HG03378 (cell line): ENCODE measurements around the gene THRA.

Experiments used
- ATAC-seq: cut with Tn5 transposase; IDR thresholded peaks from one replicate; pipeline ENCODE4 v1.9.1; 2021; ENCODE audit warnings: mild to moderate bottlenecking, moderate library complexity; ENCODE audit not compliant: unreplicated experiment

The THRA gene

DNA sequence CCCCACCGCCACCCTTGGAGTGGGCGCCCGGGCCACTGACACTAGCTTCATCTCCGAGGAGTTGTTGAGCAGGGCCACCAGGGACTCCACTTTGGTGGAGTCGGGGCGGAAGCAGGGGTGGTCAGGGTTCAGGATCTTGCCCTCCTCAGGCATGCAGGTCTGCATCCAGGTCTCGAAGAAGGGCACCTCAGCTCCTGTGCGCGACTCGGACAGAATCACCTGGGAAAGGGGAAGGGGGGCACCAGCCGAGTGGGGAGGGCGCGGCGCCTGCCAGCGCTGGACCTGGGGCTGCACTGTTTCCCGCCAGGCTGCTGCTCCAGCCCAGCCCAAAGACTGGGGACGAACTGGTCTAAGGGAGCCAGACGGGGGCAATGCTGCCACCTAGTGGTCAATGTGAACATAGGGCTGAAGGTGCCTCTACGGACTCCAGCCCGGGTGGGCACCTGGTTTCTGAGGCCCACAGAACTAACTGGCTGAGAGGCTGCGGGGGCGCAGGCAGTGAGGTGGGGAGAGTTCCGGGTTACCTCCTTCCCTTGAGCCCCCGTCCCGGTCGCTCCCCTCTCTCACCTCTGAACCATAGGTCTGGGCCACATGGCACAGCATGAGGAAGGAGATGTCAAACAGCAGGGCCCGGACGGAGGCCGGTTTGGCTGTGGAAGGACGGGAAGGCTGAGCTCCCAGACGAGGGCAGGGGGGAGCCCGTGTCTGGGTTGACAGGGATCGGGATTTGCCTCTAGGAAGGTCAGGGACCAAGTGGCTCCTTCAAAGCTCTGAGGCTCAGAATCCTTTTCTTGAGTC is 35.8 kb upstream of the THRA start:
- no peak for ATAC-seq

DNA sequence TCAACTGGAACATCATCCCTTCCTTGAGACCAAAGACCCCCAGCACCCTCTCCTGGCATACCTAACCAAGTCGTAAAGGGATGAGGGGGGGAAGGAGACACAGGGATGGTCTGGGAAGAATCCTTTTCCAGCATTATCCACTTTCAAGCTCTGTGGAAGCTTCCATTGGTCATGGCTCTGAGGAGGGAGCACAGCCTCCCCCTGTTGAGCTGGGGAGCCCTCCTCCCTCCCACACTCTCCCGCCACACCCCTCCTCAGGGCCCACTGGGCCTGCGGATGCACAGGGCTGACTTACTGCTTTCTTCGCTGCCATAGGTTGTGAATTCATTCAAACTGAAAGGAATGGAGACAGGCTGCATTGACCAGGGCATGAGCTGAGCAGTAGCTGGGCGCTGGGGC is 35.2 kb upstream of the THRA start:
- no peak for ATAC-seq

DNA sequence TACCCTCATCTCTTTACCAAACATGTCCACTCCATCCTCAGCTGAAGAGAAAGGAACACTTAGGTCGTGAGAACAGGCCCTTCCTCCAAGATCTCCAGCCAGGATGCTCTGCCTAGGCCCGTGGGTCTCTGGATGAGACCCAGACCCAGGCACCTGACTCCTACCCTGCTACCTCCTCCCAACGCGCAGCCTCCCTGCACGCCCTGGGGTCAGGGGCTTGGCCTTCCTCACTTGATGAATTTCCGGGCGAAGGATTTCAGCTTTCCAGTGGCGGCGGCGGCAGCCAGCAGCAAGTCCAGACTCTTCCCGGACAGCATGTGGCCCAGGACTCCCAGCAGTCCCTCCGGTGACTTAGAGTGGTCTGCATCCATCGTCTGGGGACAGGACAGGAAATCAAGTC is 34.2 kb upstream of the THRA start:
- ATAC-seq: no peak

DNA sequence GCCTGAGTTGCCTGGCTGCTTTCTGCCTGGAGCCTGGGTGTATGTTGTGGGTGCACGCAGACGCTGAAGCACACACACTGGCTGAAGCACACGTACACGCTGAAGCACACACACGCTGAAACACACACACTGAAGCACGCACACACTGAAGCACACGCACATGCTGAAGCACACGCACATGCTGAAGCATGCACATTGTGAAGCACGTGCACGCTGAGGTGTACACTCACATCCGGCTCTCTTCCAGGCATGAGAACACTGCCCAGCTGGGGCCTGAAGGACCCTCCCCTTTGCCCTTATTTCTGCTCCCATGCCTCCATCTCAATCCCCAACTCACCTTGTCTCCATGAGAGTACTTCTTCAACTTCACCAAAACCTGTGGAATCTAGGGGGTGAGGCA is 31.1 kb upstream of the THRA start:
- no peak for ATAC-seq

DNA sequence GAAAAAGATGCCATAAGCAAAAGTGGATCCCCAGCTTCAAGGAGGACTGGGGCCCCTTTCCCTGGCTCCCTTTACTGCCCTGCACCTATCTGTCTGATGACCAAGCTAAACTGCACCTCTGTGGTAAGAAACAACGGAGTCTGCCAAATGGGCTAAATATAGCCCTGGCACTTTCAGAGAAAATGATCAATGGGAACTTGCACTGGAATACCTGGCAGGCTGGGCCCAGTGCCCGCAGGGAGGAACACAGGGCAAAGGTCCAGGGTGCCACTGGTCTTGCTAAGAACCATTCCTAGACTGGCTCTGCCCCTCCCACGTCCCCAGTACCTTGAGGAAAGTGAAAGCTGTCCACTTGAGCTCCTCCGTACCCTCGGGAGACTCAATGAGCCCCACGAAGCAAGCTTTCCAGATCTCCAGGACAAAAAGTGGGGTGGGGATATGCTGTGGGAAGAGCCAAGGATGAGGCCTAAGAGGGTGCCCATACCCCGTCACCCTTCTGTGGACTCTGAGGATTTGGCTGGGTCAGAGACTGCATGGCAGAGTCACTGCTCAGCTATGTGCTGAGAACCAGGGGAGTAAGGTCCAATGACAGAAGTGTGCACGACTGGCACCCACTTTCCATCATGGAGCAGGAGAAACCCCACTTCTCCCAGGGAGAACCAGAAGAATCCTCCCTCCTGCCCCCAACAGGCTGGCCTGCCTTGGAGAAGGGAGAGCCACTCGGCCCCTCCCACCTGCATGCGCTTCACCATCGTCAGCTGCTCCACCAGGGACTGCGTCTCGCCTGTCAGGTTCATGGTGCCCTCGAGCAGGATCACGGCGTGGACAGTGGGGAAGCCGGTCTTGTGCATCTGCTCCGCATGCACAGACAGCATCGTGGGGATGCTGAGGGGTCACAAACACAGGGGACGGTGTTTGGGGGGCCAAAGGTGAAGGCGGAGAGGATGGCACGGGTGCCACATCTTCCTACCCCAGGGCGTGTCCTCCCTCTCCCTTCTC is 30.1 kb upstream of the THRA start:
- no peak for ATAC-seq

DNA sequence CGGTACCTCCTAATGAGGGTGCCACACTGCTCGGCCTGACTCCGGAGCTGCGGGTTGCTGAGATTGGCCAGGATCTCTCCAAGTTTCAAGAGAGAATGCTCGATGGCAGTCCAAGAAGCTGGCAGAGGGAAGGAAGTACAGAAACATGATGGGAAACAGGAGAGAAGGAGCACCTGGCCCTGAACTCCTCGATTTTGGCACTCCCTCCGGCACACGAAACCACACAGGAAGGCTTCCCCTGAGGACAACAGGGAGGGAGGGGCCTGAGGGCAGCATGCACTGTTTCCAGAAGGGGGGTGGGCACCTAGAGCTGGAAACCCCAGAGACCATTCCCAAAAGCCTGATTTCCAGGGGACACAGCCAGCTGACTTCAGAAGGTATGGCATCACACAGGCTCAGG is 29.4 kb upstream of the THRA start:
- no peak for ATAC-seq

DNA sequence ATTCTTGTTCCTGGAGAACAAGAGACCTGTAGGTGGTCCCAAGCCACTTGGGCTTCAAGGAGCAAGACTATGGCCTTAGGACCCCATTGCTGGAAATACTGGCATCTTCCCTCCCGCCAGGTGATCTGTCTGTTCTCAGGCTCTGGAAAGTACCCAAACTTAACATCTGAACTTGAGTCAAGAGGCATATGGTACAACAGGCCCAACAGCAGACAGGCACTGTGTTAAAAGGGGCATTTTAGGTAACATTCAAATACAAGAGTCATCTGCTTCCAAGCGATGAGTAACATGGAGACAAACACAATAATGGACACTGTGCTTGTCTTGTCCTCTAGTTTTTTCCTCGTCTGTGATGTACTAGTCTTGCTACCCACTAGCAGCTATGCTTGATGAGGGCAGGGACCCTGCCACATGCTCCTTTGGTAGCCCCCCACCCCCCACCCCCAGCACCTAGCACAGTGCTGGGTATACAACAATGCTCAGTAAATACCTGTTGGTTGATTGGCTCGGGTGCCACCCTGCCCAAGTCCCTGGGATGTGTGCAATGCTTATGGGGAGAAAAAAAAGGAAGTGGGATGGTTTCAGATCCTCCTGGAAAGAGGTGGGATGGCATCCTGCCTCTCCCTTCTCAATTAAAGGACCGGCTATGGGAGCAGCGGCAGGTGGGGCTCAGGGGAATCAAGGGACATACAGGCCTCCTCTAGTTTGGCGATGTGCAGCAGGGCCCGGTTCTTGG is 28.2 kb upstream of the THRA start:
- ATAC-seq: no peak

DNA sequence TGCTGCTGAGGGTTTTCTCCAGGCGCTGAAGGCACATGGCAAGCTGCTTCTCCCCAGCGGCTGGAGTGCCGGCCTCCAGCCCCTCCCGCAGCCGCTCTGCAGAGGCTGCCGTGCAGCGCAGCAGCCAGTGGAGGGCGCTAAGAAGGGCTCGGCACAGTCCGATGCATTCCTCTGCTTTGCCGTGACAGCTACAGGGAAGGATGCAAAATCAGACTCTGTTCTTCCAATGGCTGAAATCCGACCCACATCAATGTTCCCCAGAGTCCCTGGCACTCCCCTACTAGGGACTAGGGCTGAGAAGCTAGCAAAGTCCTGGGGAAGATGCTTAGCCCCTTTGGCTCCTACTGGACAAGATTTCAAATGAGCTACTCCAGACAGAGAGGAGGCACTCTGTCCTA is 27.6 kb upstream of the THRA start:
- no peak for ATAC-seq

DNA sequence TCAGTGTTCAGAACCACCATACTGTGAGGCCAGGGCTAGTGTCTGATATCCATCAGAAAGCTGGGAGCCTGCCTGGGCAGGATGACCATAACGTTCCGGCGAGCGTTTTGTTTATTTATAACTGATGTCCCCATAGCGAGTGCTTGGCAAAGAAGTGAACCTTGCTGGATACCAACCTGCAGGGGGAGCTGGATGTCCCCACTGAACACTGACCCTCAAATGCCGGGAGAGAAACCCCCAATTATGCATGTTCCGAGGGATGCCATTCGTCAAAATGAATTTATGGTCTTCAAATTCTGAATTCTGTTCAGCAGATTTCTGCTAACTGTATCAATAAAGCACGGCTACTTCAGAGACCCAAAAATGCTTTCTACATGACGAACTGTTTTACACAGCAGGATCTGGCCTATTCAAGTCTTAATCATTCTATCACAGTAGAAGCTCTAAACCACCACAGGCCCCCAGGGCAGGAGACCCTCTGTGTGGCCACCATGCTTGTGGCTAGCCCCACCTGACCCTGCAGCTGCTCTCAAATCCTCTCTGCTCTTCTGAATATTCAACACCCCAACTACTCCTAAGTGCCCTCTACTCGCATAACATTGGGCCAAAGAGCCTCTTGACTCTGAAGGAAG is 23.8 kb upstream of the THRA start:
- ATAC-seq: no peak

DNA sequence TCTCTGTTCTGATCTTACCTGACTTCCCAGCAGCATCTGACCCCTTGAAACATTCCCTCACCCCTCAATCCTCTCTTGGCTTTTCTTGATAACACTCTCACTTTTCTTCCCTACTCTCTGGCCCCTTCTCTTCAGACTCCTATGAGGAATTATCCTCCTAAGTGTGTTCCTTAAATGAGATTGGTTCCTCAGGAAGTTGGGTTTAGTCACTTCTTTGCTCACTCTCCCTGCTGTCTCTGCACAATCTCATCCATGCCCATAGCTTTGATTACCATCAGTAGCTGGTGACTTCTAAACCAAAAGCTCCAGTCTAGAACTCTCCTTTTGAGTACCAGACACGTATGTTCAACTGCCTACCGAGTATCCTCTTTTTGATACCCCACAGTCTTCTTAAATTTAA is 21.6 kb upstream of the THRA start:
- ATAC-seq: no peak

DNA sequence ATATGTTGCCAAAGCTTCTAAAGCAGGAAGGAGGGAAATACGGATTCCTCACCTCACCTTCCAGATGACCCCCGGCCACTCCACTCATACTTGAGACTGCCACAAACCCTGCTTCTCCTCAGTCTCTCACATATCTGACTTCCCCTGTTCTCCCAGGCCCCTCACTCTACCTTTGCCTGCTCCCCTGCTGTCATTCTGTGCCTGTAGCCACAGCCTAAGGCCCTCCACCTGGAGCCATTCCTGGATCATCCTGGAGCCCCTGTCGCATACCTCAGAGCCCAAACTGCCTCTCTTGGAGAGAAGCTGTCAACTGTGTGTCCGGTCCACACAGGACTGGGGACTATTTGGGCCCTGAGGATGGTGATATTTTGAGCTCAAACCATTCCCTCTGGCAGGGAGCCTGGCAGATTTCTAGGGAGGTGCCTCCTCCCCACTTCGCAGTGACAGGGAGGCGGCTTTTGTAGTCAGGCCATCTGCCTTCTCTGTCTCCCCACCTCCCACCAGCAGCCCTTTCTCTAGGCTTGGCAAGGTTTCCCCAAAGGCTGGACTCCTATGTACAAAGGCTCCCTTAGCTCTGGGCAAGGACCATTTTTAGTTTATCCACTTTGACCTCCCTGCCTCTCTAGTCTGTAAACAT is 6.3 kb upstream of the THRA start:
- no peak for ATAC-seq

DNA sequence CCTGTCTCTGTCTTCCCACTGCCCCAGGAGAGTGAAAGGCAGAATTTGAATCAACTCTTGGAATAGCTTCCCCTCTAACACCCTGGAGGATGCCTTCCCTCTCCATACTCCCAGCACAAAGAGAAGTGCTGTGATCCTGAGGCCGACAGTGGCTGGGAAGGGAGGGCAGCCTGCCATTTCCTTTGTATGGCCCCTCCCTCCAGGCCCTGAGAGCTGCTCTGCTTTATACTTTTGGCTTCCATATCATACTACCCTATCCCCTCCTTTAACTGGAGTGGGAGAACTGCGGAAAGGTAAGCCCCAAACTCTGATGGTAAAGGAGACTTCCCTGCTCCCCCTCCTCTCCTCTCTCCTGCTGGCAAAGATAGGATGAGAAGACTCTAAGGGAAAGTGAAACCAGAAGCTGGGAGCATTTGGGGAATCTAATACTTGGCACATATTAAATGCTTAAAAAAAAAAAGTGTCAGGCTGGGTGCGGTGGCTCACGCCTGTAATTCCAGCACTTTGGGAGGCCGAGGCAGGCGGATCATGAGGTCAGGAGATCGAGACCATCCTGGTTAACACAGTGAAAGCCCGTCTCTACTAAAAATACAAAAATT is 4.5 kb upstream of the THRA start:
- ATAC-seq: no peak

DNA sequence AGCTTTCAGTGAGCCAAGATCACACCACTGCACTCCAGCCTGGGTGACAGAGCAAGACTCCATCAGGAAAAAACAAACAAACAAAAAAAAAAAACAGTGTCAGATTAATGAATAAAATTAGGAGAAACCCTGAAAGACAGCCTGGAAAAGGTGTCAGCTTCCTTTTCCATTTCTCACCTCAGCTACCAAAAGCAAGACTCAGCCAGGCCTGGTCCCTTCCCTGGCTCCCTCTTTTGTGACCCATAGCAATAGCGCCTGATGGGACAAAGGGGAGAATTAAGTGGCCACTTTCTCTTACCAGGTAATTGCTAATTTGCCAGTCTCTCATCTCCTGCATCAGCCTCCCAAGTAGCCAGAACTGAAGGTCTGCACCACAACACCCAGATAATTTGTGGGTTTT is 3.9 kb upstream of the THRA start:
- no peak for ATAC-seq

DNA sequence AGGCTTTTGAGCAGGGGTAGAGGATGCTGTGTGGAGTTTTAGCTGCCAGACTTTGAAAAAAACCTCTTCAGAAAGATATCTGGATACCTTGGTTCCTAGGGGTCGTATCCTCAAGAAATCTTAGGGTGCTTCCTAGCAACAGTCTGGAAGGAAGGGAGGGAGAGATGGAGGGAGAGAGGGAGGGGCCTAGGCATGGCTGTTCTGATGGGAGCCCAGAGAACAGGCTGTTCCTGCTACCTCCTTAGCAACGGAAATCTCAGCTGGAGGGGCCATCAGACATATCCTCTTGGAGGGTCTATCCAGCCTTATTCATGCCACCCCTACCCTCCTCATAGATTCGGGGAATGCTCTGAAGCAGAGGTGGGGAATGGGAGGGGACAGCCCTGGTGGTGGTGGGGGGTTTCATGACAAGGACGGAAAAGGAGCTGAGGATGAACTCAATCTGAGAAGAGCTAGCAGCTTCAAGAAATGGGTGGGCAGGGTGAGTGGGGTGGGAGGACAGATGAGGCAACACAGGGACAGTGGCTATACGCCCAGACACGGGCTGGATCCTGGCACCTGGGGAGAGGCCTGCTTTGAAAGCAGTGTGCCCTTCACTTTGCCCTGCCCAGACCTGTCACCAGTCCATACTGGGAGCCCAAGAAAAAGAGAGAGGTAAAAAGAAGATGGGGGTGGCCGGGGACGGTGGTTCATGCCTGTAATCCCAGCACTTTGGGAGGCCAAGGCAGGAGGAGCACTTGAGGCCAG is 2.9 kb upstream of the THRA start:
- no peak for ATAC-seq

DNA sequence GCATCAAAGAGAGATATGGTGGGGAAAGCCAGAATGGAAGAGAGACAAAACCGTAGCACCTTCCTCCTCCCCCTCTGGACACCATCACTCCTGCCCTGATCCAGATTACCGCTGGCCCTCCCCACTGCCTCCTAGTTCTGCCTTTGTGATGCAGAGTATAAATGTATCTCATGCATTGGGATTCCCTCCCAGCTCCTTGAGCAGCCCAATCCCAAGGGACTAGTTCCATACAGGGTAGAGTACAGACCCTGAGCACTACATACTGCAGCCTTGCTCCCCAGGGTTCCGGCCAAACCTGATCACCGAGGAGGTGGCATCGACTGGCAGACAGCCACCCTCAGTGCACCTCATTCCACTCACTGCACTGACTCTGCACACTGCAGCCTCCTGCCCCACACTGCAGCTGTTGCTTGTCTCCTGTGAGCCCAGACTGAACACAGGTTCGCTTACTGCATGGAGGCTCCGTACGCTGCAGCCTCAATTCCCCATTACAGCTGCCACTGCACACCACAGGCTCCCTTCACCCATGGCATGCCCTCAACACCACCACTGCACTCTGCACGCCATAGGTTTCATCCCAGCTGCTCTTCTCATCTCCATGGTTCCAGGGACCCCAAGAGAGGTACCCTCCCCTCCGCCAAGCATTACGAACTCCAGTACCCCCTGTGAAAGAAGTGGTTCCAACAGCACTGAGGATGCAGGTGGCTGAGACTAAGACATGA is 1.7 kb upstream of the THRA start:
- no peak for ATAC-seq

DNA sequence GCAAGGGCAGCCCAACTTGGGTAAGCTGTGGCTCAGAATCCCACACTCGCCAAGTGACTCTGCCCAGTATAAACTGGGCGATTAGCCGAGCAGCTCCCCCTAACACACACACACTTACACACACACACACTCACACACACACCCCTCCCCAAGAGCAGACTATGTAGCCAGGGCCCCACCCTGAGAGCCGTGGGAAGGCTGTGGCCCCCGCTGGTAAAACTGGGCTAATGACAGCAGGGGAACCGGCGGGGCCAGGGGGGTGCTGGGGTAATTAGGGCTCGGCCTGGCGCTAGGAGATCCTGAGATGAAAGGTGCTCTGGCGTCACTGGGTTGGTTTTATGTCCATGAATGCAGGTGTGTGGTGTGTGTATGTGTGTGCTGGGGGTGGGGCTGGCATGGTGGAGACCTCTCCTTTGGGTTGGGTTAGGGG is 1.1 kb upstream of the THRA start:
- ATAC-seq: no peak

DNA sequence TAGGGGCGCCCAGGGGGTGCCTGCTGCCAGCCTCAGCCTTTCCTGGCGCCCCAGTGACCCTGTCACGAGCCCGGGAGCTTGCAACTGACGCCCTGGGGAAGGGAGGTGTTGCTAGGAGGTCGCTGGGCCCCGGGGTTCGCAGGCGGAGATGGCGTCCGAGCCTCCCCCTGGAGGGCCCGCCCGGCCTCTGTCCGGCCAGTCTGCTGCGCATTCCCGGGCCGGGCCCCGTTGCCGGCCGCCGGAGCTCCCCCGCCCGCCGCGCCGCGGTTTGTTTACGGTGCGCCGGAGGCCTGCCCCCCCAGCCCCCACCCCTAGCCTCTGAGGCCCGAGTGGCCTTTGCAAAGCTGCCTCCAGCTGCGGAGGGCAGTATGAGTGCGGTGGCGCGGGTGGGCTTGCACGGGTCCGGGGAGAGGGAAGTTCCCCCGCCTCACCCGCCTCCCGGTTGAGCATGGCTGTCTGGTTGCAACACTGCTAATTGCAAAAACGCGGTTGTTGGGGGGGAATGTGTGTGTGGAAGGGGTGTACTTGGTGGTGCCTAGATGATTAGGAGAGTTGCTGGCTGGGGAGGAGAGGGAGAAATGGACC is 514 bp downstream of the THRA start:
- ATAC-seq: no peak

DNA sequence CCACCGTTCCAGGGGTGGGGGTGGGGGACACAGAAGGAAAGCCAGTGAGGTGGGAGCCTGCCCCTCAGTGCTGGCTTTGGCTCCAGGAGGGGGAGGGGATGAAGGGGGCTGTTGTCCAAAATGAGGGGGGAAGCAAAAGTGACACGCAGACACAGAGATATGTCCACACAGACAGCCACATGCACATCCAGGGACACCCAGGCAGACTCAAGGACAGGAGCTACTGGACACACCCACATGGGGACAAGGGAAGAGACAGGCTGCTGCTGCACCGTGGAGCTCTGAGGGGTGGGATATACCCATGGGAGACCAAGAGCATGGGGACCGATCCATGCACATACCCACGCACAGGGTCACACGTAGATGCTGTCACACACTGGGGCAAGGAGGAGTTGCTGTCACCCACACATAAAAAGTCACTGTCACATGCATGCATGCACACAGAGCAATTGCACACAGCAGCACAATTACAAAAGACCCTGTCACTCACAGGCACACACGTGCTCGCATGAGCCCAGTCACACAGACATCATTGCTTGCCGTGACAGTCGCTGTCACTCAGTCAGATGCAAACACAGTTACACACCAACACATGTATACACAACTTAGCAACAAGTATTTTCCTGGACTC is 1.3 kb downstream of the THRA start:
- ATAC-seq: no peak
